HCT116 (cell line): ENCODE measurements around the gene CCDC57. TPM values are rescaled to one million over a fixed set of nuclear protein-coding genes. Genes with fewer than 3 reads are reported as not detected.

Experiments used
- ATAC-seq: fragments of 200-7000 bp; cut with Tn5 transposase; 2 replicates; pipeline ENCODE4 v1.9.1; 2020; ENCODE audit warnings: mild to moderate bottlenecking, moderate library complexity
- BruUV-seq: library from RNA; stranded (reverse); fragments of 400-500 nt; replicated peaks from 2 replicates; lab custom pipeline; 2021; lab: Mats Ljungman, UMichigan
- CTCF ChIA-PET: fragments of 300-600 bp; sonication (Branson Sonifier 250); formaldehyde crosslinking; loops from one replicate; lab custom pipeline; 2021; ENCODE audit warnings: antibody characterized with exemption; lab: Charles Lee
- POLR2A ChIA-PET: fragments of 300-600, 350-600 bp; sonication (Branson Sonifier 250); formaldehyde crosslinking; loops from one replicate; lab custom pipeline; 2021; ENCODE audit warnings: antibody characterized with exemption; lab: Charles Lee
- RAD21 ChIA-PET, 2 experiments: fragments of 300-600 bp; sonication (Branson Sonifier 250); formaldehyde crosslinking; loops; one replicate each; lab custom pipeline; 2023; ENCODE audit warnings: low total read pairs in 2 of 2; ENCODE audit not compliant: uncharacterized antibody in 2 of 2, unreplicated experiment in 2 of 2, low non-redundant PET in 1 of 2; lab: Charles Lee
- DNase-seq: peaks from one replicate; pipeline ENCODE4 v3.0.0-alpha.2; 2010; ENCODE audit warnings: low read depth, low spot score
- H2AFZ ChIP-seq: fragments of 200-600 bp; shearing (Covaris generic), sonication (generic); 2 replicates; pipeline ENCODE4 v1.6.1; 2017; ENCODE audit warnings: low read depth, mixed run types, mixed read lengths, antibody characterized with exemption, low read length; ENCODE audit not compliant: poor library complexity, severe bottlenecking
- H3K27ac ChIP-seq: 2 replicates; pipeline ENCODE4 v1.5.1; 2012; ENCODE audit warnings: low read depth, low read length
- H3K27me3 ChIP-seq: fragments of 200-600 bp; sonication (generic); 2 replicates; pipeline ENCODE4 v1.6.1; 2016; ENCODE audit warnings: mixed run types, low read length, mixed read lengths; ENCODE audit not compliant: insufficient read depth
- H3K36me3 ChIP-seq, 2 experiments: fragments of 200-500 bp in 1 of 2; fragments of 200-600 bp in 1 of 2; sonication (Bioruptor generic) in 1 of 2; sonication (generic) in 1 of 2; 2 replicates each; pipeline versions ENCODE4 v1.5.1 to v1.6.1; 2014 to 2016; ENCODE audit warnings: low read length in 2 of 2, inconsistent platforms in 1 of 2, mixed read lengths in 1 of 2, mixed run types in 1 of 2; ENCODE audit not compliant: insufficient read depth in 2 of 2, control insufficient read depth in 1 of 2
- H3K4me1 ChIP-seq, 2 experiments: fragments of 200-600 bp in 1 of 2; sonication (generic) in 1 of 2; 2 replicates each; pipeline versions ENCODE4 v1.5.1 to v1.6.1; 2012 to 2017; ENCODE audit warnings: low read length in 2 of 2, inconsistent platforms in 1 of 2, mild to moderate bottlenecking in 1 of 2, mixed read lengths in 1 of 2, mixed run types in 1 of 2, moderate library complexity in 1 of 2; ENCODE audit not compliant: insufficient read depth in 2 of 2, control insufficient read depth in 1 of 2
- H3K4me2 ChIP-seq: fragments of 200-600 bp; sonication (generic); 2 replicates; pipeline ENCODE4 v1.6.1; 2017; ENCODE audit warnings: mixed run types, low read length, mixed read lengths
- H3K4me3 ChIP-seq, 2 experiments: fragments of 200-600 bp in 1 of 2; sonication (generic) in 1 of 2; replicated peaks in 1 of 2; 2 replicates each; pipeline ENCODE4 v1.5.1; 2011 to 2016; ENCODE audit warnings: low read length in 2 of 2, control low read depth in 1 of 2, low read depth in 1 of 2, mild to moderate bottlenecking in 1 of 2, mixed read lengths in 1 of 2, mixed run types in 1 of 2
- H3K79me2 ChIP-seq: fragments of 200-600 bp; sonication (generic); 2 replicates; pipeline ENCODE4 v1.6.1; 2017; ENCODE audit warnings: mild to moderate bottlenecking, mixed run types, low read length, moderate library complexity, mixed read lengths; ENCODE audit not compliant: insufficient read depth
- H3K9ac ChIP-seq: fragments of 200-600 bp; sonication (generic); 2 replicates; pipeline ENCODE4 v1.6.1; 2016; ENCODE audit warnings: low read length, mixed read lengths
- H3K9me2 ChIP-seq: fragments of 200-600 bp; sonication (generic), shearing (Covaris generic); 2 replicates; pipeline ENCODE4 v1.6.1; 2017; ENCODE audit warnings: mixed run types, mild to moderate bottlenecking, moderate library complexity; ENCODE audit not compliant: insufficient read depth
- H3K9me3 ChIP-seq, 2 experiments: fragments of 200-500 bp in 1 of 2; fragments of 200-600 bp in 1 of 2; sonication (Bioruptor generic) in 1 of 2; sonication (generic) in 1 of 2; 2 replicates each; pipeline ENCODE4 v1.6.1; 2014 to 2017; ENCODE audit warnings: low read length in 2 of 2, mixed read lengths in 2 of 2, inconsistent platforms in 1 of 2, low read depth in 1 of 2, mild to moderate bottlenecking in 1 of 2, mixed run types in 1 of 2, moderate library complexity in 1 of 2; ENCODE audit not compliant: control insufficient read depth in 1 of 2, insufficient read depth in 1 of 2
- H4K20me1 ChIP-seq: fragments of 200-600 bp; sonication (generic), shearing (Covaris generic); 2 replicates; pipeline ENCODE4 v1.6.1; 2017; ENCODE audit warnings: mixed run types, mild to moderate bottlenecking, moderate library complexity; ENCODE audit not compliant: insufficient read depth
- CEBPB ChIP-seq: IDR thresholded peaks from 2 replicates; pipeline ENCODE4 v1.6.1; 2012; ENCODE audit warnings: low read depth
- EGR1 ChIP-seq: IDR thresholded peaks from 2 replicates; pipeline ENCODE4 v1.6.1; 2012; ENCODE audit warnings: low read depth
- EZH2 ChIP-seq: fragments of 200-600 bp; sonication (generic); IDR thresholded peaks from 2 replicates; pipeline ENCODE4 v1.6.1; 2017; ENCODE audit warnings: antibody characterized with exemption, mixed run types
- FOSL1 ChIP-seq: IDR thresholded peaks from 2 replicates; pipeline ENCODE4 v1.6.1; 2012; ENCODE audit warnings: low read depth
- JUND ChIP-seq: IDR thresholded peaks from 2 replicates; pipeline ENCODE4 v1.6.1; 2012
- POLR2A ChIP-seq: IDR thresholded peaks from 2 replicates; pipeline ENCODE4 v1.7.0; 2011; ENCODE audit warnings: borderline replicate concordance; ENCODE audit not compliant: insufficient read depth, insufficient read length; ENCODE audit errors: extremely low read depth
- RAD21 ChIP-seq: IDR thresholded peaks from 2 replicates; pipeline ENCODE4 v1.6.1; 2012; ENCODE audit warnings: low read depth, mild to moderate bottlenecking
- SIN3A ChIP-seq: IDR thresholded peaks from 2 replicates; pipeline ENCODE4 v1.6.1; 2012; ENCODE audit warnings: low read depth
- SP1 ChIP-seq: IDR thresholded peaks from 2 replicates; pipeline ENCODE4 v1.6.1; 2012; ENCODE audit warnings: low read depth
- SRF ChIP-seq: IDR thresholded peaks from 2 replicates; pipeline ENCODE4 v1.6.1; 2012; ENCODE audit warnings: low read depth
- TCF7L2 ChIP-seq: IDR thresholded peaks from 2 replicates; pipeline ENCODE4 v1.7.0; 2011; ENCODE audit warnings: borderline replicate concordance, inconsistent platforms; ENCODE audit not compliant: insufficient read depth, insufficient read length; ENCODE audit errors: extremely low read depth
- ZFX ChIP-seq: fragments of 450-650 bp; IDR thresholded peaks from 2 replicates; pipeline ENCODE4 v1.6.1; 2017
- intact Hi-C: fragments of 100-400 bp; cut with micrococcal nuclease; formaldehyde crosslinking; loops from 2 replicates; pipeline ENCODE4 v1.10.0; 2022
- total RNA-seq: library from RNA; stranded (reverse); gene quantifications from one replicate; pipeline ENCODE4 v1.2.1, GENCODE V29; 2021; ENCODE audit not compliant: unreplicated experiment
- TF ChIP-seq, protein P1 (sequence below): IDR thresholded peaks from 2 replicates; pipeline ENCODE4 v1.6.1; 2012
- TF ChIP-seq, protein P2 (sequence below): IDR thresholded peaks from 2 replicates; pipeline ENCODE4 v1.6.1; 2012
- TF ChIP-seq, protein P3 (sequence below): IDR thresholded peaks from 2 replicates; pipeline ENCODE4 v1.6.1; 2011; ENCODE audit warnings: mild to moderate bottlenecking, low read length, moderate library complexity; ENCODE audit not compliant: insufficient replicate concordance; ENCODE audit errors: extremely low read depth
- TF ChIP-seq, protein P4 (sequence below): IDR thresholded peaks from 2 replicates; pipeline ENCODE4 v1.6.1; 2012; ENCODE audit warnings: low read depth

The CCDC57 gene
- total RNA-seq, 1 experiment from 2014 or later: 143 TPM

DNA sequence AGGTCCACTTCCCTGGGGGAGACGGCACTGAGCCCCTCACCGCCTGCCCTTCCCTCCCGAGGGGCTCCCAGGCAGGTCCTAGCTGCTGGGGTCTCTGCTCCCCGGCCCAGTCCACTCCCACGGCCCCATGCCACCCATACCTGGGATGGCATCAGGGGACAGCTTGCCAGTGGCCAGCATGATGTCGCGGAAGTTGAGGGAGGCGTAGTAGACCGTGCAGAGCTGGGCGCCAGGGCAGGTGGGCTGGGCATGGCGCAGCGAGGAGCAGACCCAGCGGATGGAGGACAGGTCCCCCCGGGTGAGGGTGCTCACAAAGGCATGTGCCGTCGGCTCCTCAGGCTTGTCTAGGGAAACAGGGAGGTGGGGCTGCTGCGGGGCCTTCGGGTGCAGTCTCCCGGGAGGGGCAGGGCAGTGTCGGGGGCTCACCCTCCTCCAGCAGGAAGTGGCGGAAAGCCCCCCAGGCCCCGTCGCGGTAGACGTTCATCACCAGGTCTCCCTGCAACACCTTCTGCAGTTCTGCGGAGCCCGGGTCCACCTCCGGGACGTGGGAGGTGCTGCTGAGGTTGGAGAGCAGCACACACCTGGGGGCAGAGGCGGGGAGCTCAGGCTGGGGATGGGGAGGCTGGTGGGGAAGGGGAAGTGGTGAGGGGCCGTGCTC, 128.1 kb downstream of the CCDC57 start (continued):
- TF ChIP-seq, protein P1, sequence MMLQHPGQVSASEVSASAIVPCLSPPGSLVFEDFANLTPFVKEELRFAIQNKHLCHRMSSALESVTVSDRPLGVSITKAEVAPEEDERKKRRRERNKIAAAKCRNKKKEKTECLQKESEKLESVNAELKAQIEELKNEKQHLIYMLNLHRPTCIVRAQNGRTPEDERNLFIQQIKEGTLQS: no peak
- no peak for TF ChIP-seq JUND
- TF ChIP-seq TCF7L2: no peak
- no peak for TF ChIP-seq EZH2
- TF ChIP-seq RAD21: no peak
- TF ChIP-seq FOSL1: no peak
- TF ChIP-seq, protein P2, sequence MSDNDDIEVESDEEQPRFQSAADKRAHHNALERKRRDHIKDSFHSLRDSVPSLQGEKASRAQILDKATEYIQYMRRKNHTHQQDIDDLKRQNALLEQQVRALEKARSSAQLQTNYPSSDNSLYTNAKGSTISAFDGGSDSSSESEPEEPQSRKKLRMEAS: no peak
- no peak for TF ChIP-seq SP1
- TF ChIP-seq SIN3A: no peak
- TF ChIP-seq CEBPB: no peak
- TF ChIP-seq ZFX: no peak
- no peak for TF ChIP-seq EGR1

DNA sequence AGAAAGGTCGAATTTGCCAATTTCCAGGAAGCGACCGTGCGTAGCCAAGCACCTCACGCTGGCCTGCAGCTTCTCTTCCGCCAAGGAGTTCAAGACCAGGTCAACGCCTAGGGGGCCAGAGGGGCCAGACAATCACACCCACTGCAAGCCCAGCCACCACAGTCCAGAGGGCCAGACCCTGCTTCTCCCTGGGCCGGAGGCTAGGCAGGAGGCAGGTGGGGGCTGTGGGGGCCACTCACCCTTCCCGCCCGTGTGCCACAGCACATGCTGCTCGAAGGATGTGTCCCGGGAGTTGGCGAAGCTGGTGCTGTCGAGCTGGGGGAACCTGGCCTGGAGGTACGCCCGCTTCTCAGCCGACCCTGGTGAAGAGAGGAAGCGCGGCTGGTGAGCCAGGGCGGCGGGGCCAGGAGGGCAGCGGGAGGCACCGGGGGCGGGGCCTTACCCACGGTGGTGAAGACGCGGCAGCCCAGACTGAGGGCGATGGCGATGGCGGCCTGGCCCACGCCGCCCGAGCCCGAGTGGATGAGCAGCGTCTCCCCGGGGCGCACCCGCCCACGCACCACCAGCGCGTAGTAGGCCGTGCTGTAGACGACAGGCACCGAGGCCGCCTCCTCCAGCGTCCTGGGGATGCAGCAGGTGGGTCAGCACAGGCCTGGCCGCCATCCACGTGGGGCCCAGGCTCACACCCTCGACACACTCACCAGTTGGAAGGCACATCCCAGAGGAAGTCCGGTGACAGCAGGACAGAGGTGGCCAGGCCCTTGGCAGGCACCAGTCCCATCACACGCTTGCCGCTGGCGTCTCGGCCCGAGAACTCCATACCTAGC, 128.9 kb downstream of the CCDC57 start:
- POLR2A ChIA-PET: no interaction called here
- Histone ChIP-seq H3K27me3 (no peaks in the 10 kb centered on the region), H3K9me2 (no peaks in the 10 kb centered on the region), H3K79me2 (peaks cover 34% of the 10 kb centered on the region; the same call in 1 of the 2 replicates), H3K9ac (no peak overlapping the region), H3K36me3 (peaks cover 72 to 95% of the 10 kb centered on the region in 2 experiments), H4K20me1 (no peaks in the 10 kb centered on the region), H3K4me1 (no peaks in the 10 kb centered on the region), H3K4me2 (no peak overlapping the region), H2AFZ (no peak overlapping the region), H3K27ac (no peak overlapping the region; the same call in 1 of the 2 replicates), H3K9me3 (no peaks in the 10 kb centered on the region), H3K4me3 (no peak overlapping the region)
- CTCF ChIA-PET: no interaction called here
- ATAC-seq (no peak), DNase-seq (no peak)
- intact Hi-C loops: no loop called here
- RAD21 ChIA-PET: no interaction called here
- no TSS peak for BruUV-seq
- TF ChIP-seq, protein P3, sequence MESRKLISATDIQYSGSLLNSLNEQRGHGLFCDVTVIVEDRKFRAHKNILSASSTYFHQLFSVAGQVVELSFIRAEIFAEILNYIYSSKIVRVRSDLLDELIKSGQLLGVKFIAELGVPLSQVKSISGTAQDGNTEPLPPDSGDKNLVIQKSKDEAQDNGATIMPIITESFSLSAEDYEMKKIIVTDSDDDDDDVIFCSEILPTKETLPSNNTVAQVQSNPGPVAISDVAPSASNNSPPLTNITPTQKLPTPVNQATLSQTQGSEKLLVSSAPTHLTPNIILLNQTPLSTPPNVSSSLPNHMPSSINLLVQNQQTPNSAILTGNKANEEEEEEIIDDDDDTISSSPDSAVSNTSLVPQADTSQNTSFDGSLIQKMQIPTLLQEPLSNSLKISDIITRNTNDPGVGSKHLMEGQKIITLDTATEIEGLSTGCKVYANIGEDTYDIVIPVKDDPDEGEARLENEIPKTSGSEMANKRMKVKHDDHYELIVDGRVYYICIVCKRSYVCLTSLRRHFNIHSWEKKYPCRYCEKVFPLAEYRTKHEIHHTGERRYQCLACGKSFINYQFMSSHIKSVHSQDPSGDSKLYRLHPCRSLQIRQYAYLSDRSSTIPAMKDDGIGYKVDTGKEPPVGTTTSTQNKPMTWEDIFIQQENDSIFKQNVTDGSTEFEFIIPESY: no peak
- TF ChIP-seq, protein P4, sequence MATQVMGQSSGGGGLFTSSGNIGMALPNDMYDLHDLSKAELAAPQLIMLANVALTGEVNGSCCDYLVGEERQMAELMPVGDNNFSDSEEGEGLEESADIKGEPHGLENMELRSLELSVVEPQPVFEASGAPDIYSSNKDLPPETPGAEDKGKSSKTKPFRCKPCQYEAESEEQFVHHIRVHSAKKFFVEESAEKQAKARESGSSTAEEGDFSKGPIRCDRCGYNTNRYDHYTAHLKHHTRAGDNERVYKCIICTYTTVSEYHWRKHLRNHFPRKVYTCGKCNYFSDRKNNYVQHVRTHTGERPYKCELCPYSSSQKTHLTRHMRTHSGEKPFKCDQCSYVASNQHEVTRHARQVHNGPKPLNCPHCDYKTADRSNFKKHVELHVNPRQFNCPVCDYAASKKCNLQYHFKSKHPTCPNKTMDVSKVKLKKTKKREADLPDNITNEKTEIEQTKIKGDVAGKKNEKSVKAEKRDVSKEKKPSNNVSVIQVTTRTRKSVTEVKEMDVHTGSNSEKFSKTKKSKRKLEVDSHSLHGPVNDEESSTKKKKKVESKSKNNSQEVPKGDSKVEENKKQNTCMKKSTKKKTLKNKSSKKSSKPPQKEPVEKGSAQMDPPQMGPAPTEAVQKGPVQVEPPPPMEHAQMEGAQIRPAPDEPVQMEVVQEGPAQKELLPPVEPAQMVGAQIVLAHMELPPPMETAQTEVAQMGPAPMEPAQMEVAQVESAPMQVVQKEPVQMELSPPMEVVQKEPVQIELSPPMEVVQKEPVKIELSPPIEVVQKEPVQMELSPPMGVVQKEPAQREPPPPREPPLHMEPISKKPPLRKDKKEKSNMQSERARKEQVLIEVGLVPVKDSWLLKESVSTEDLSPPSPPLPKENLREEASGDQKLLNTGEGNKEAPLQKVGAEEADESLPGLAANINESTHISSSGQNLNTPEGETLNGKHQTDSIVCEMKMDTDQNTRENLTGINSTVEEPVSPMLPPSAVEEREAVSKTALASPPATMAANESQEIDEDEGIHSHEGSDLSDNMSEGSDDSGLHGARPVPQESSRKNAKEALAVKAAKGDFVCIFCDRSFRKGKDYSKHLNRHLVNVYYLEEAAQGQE: no peak
- TF ChIP-seq SRF (no peak), POLR2A (no peak), FOSL1 (no peak)
